GM12878 (cell line): ENCODE results near the gene UBL4A. TPM values are rescaled to one million over a fixed set of nuclear protein-coding genes. Genes with fewer than 3 reads are reported as not detected.
A peak's percentile ranks its signal among the peaks of the same experiment; 100 is the strongest.

ENCODE experiments used
- ATAC-seq: fragments of 200-7000 bp; cut with Tn5 transposase; 3 replicates; pipeline ENCODE4 v1.9.1; 2020; ENCODE audit warnings: mild to moderate bottlenecking, moderate library complexity
- BruUV-seq: library from RNA; stranded (reverse); fragments of 400-500 nt; replicated peaks from 2 replicates; lab custom pipeline; 2021; lab: Mats Ljungman, UMichigan
- CTCF ChIA-PET: fragments of 300-600 bp; sonication (Branson Sonifier 250); formaldehyde crosslinking; extraction: SDS; loops from one replicate; lab custom pipeline; 2021; ENCODE audit warnings: inconsistent platforms; lab: Yijun Ruan, JAX
- POLR2A ChIA-PET: fragments of 350-600 bp; formaldehyde crosslinking; extraction: SDS; loops from one replicate; lab custom pipeline; 2021; ENCODE audit warnings: inconsistent platforms; lab: Charles Lee
- RAD21 ChIA-PET: fragments of 300-600 bp; sonication (Branson Sonifier 250); formaldehyde crosslinking; loops from one replicate; lab custom pipeline; 2023; ENCODE audit warnings: antibody characterized with exemption; ENCODE audit not compliant: unreplicated experiment; lab: Charles Lee
- SMC1A ChIA-PET: fragments of 300-600 bp; sonication (Branson Sonifier 250); formaldehyde crosslinking; loops from one replicate; lab custom pipeline; 2023; ENCODE audit not compliant: unreplicated experiment, uncharacterized antibody; lab: Charles Lee
- DNase-seq: peaks from one replicate; pipeline ENCODE4 v3.0.0-alpha.2; 2011; ENCODE audit warnings: low read depth, low spot score
- FAIRE-seq: peaks from 3 replicates; lab custom pipeline; 2011; peaks lifted over from hg19 to GRCh38; lab: Jason Lieb, UNC
- H2AFZ ChIP-seq: 2 replicates; pipeline ENCODE4 v1.6.0; 2011; ENCODE audit warnings: low read depth, low read length, control low read depth; ENCODE audit not compliant: control insufficient read depth
- H3K27ac ChIP-seq: 2 replicates; pipeline ENCODE4 v1.5.1; 2011; ENCODE audit warnings: control low read depth; ENCODE audit not compliant: control insufficient read depth, insufficient read depth
- H3K27me3 ChIP-seq, 2 experiments: replicated peaks in 1 of 2; 2 replicates each; pipeline versions ENCODE4 v1.6.0 to v1.6.1; 2011; ENCODE audit warnings: low read length in 1 of 2; ENCODE audit not compliant: control insufficient read depth in 2 of 2, insufficient read depth in 2 of 2
- H3K36me3 ChIP-seq, 2 experiments: 2 replicates each; pipeline ENCODE4 v1.5.1; 2011; ENCODE audit warnings: low read length in 1 of 2; ENCODE audit not compliant: control insufficient read depth in 2 of 2, insufficient read depth in 2 of 2
- H3K4me1 ChIP-seq: 2 replicates; pipeline ENCODE4 v1.6.1; 2011; ENCODE audit warnings: mild to moderate bottlenecking, low read length, moderate library complexity, mixed read lengths; ENCODE audit not compliant: control insufficient read depth, insufficient read depth
- H3K4me2 ChIP-seq: 2 replicates; pipeline ENCODE4 v1.6.0; 2011; ENCODE audit warnings: control low read depth; ENCODE audit not compliant: control insufficient read depth, insufficient read depth
- H3K4me3 ChIP-seq: fragments of 200-600 bp; sonication (generic); 2 replicates; pipeline ENCODE4 v1.5.1; 2016
- H3K79me2 ChIP-seq: 2 replicates; pipeline ENCODE4 v1.6.0; 2011; ENCODE audit warnings: low read length; ENCODE audit not compliant: control insufficient read depth, insufficient read depth
- H3K9ac ChIP-seq: 2 replicates; pipeline ENCODE4 v1.8.0; 2011; ENCODE audit warnings: low read length, control low read depth, mixed read lengths; ENCODE audit not compliant: control insufficient read depth, insufficient read depth
- H3K9me3 ChIP-seq: replicated peaks from 3 replicates; pipeline ENCODE4 v1.5.1; 2011; ENCODE audit warnings: mild to moderate bottlenecking, low read length; ENCODE audit not compliant: control insufficient read depth, insufficient read depth
- H4K20me1 ChIP-seq: 2 replicates; pipeline ENCODE4 v1.6.0; 2011; ENCODE audit not compliant: control insufficient read depth, insufficient read depth
- POLR2A ChIP-seq: IDR thresholded peaks from 2 replicates; pipeline ENCODE4 v1.6.1; 2011; ENCODE audit warnings: low read depth, mild to moderate bottlenecking, low read length
- WGBS: methylation state at CpG from one replicate; pipeline ENCODE4 v1.1.6; 2016; ENCODE audit warnings: low lambda C conversion rate; ENCODE audit not compliant: insufficient replicate concordance, insufficient coverage; ENCODE audit errors: missing lambda C conversion rate; 5-methylcytosine and 5-hydroxymethylcytosine counted together
- in situ Hi-C: fragments of 300-500 bp; cut with MboI; formaldehyde crosslinking; loops from 9 replicates; pipeline ENCODE4 v1.14.3; 2018; ENCODE audit warnings: mixed read lengths
- intact Hi-C: fragments of 100-400 bp; cut with micrococcal nuclease; formaldehyde crosslinking; loops from one replicate; pipeline ENCODE4 v1.14.2; 2022; ENCODE audit not compliant: unreplicated experiment
- microRNA-seq: library from miRNA; unstranded; fragments of <30 nt; microRNA quantifications from one replicate; pipeline ENCODE4, GENCODE V29; 2018
- polyA plus RNA-seq, 11 experiments: library from polyadenylated mRNA; depleted of rRNA in 4 of 11; unstranded in 6 of 11; stranded (reverse) in 5 of 11; fragments of >200 nt; fragmentation: Nextera tagmentation in 4 of 11; fragmentation: Illumina TruSeq in 1 of 11; extraction: Ambion mirVana in 4 of 11; extraction: Trizol in 1 of 11; gene quantifications; 1 replicate in 1 of 11; 2 replicates in 10 of 11; pipeline versions ENCODE4 v1.2.1 to v1.2.3, GENCODE V29; 2011 to 2016; ENCODE audit warnings: inconsistent platforms in 2 of 11, missing spikeins in 2 of 11, low read depth in 1 of 11
- small RNA-seq: library from RNA; depleted of rRNA; stranded (forward); fragments of <200 nt; gene quantifications from one replicate; pipeline ENCODE3, GENCODE V24; 2014
- total RNA-seq, 4 experiments: library from RNA; depleted of rRNA in 3 of 4; stranded (reverse); fragments of >200 nt in 3 of 4; fragmentation: Illumina TruSeq in 1 of 4; extraction: Trizol in 1 of 4; gene quantifications; 2 replicates each; pipeline versions ENCODE4 v1.2.1 to v1.2.3, GENCODE V29; 2013 to 2021
- TF ChIP-seq, protein P1 (sequence below): fragments of 450-650 bp; IDR thresholded peaks from 2 replicates; pipeline ENCODE4 v1.6.1; 2016; ENCODE audit warnings: mild to moderate bottlenecking

The UBL4A gene
- total and polyA plus RNA-seq, 10 of the 15 experiments (the other 5 are each of a cell fraction or from before 2014, with no cell fraction given): 4.2 to 49.9 (median 34.0) TPM

DNA sequence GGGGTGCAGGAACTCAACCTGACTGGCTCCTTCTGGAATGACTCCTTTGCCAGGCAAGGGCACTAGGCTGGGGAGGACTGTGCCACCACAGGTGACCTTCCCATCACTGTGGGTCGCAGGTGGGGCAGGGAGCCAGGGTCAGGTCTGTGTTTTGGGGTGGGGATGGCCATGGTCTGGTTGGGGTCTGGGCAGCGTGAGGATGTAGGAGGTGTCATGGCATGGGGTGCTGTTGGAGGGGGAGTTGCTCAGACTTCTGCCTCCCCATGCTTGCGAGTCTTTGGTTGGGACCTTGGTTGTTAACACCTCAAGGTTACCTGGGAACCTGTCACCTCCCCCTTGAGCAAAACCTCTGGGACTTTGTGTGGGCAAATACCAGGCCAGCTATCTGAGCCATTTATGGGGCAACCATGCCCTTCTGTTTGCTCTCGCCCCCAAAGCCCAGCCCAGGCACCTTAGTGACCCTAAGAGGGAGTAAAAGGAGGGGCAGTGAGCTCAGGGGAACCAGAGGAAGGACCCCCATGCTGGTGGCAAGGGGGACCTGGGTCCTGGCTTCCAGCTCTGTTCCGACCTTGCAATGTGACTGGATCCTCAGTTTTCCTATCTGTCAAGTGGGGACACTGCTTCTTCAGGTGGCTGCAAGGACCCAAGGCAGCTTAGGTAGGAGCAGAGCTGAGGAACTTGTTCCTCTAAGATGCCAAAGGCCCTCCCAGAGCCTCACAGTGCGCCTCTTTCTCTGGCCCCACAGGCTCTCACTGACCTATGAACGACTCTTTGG is 51.8 kb downstream of the UBL4A start:
- intact Hi-C loops (loop anchor here (5.0 kb wide), 2 partner anchors 37 to 43 kb away; partner anchors contain the start of genes LAGE3 and RPL10), in situ Hi-C loops (no loop called here)
- no peaks in the 10 kb centered on the region; the same call in 2 of the 3 replicates for H3K9me3 ChIP-seq
- no TSS peak for BruUV-seq
- H3K4me1 ChIP-seq: no peaks in the 10 kb centered on the region
- FAIRE-seq: no peak
- peaks cover 0 to 2% of the 10 kb centered on the region in 2 experiments; a peak in 1 of 4 replicates for H3K36me3 ChIP-seq
- DNase-seq: no peak
- CTCF ChIA-PET: no interaction called here
- RAD21 ChIA-PET: no interaction called here
- SMC1A ChIA-PET: no interaction called here
- H3K4me3 ChIP-seq: no peak overlapping the region
- H3K9ac ChIP-seq: no peak overlapping the region
- WGBS: 54% methylated on average over 7 of the region's 7 CpGs
- TF ChIP-seq, protein P1, sequence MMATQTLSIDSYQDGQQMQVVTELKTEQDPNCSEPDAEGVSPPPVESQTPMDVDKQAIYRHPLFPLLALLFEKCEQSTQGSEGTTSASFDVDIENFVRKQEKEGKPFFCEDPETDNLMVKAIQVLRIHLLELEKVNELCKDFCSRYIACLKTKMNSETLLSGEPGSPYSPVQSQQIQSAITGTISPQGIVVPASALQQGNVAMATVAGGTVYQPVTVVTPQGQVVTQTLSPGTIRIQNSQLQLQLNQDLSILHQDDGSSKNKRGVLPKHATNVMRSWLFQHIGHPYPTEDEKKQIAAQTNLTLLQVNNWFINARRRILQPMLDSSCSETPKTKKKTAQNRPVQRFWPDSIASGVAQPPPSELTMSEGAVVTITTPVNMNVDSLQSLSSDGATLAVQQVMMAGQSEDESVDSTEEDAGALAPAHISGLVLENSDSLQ: no peak
- TF ChIP-seq POLR2A: 0 out of 2 replicates have a peak, but pooled peaks have one; percentile 34
- no peak overlapping the region for H2AFZ ChIP-seq
- peaks cover 25% of the 10 kb centered on the region for H3K79me2 ChIP-seq
- no peak for ATAC-seq
- H3K27ac ChIP-seq: no peak overlapping the region
- no peaks in the 10 kb centered on the region for H4K20me1 ChIP-seq
- H3K4me2 ChIP-seq: no peak overlapping the region
- H3K27me3 ChIP-seq: no peaks in the 10 kb centered on the region
- POLR2A ChIA-PET: no interaction called here

Small RNA genes within 50 kb of the gene (microRNA-seq; reads per million reads assigned to microRNA genes)
- gene MIR6858: not detected

Small RNA genes within 50 kb of the gene (small RNA-seq; reads per million reads assigned to genes)
- gene MIR6858 (0.35 reads per million), gene RN7SL697P (not detected)

Other genes with a start within 250 kb of the UBL4A start
Only the 7 nearest of the 20 such genes appear.
- 23.0 and 25.0 TPM in 2 replicates for gene ATP6AP1, start 57.9 kb downstream of the UBL4A start, total RNA-seq (2014; rRNA removed)
- gene ATP6AP1, start 57.9 kb downstream of the UBL4A start, total RNA-seq (2014; rRNA removed; fragmentation: Illumina TruSeq; extraction: Trizol): 15.3 and 15.8 TPM in 2 replicates
- gene ATP6AP1, start 57.9 kb downstream of the UBL4A start, total RNA-seq (2021): 31.2 and 35.7 TPM in 2 replicates
- 20.2 and 39.8 TPM in 2 replicates for gene ATP6AP1, start 57.9 kb downstream of the UBL4A start, polyA plus RNA-seq (2011; rRNA removed)
- gene ATP6AP1, start 57.9 kb downstream of the UBL4A start, polyA plus RNA-seq (2014; fragmentation: Illumina TruSeq; extraction: Trizol): 19.5 and 32.8 TPM in 2 replicates
- gene ATP6AP1, start 57.9 kb downstream of the UBL4A start, polyA plus RNA-seq (2014; fragmentation: Nextera tagmentation; extraction: Ambion mirVana): 1 to 10 TPM; 4.5 to 7.8 TPM
- gene ATP6AP1, start 57.9 kb downstream of the UBL4A start, polyA plus RNA-seq (2014; rRNA removed): 44.2 and 45.5 TPM in 2 replicates
- 10 to 100 TPM; 56.3 to 56.4 TPM for gene ATP6AP1, start 57.9 kb downstream of the UBL4A start, polyA plus RNA-seq (2016; fragmentation: Nextera tagmentation; extraction: Ambion mirVana)
- gene GDI1, start 49.5 kb downstream of the UBL4A start, total RNA-seq (2014; rRNA removed): 46.6 and 59.9 TPM in 2 replicates
- gene GDI1, start 49.5 kb downstream of the UBL4A start, total RNA-seq (2014; rRNA removed; fragmentation: Illumina TruSeq; extraction: Trizol): 22.2 and 22.7 TPM in 2 replicates
- gene GDI1, start 49.5 kb downstream of the UBL4A start, total RNA-seq (2021): 57.9 and 61.3 TPM in 2 replicates
- gene GDI1, start 49.5 kb downstream of the UBL4A start, polyA plus RNA-seq (2011; rRNA removed): 48.1 and 102 TPM in 2 replicates
- 45.1 and 64.1 TPM in 2 replicates for gene GDI1, start 49.5 kb downstream of the UBL4A start, polyA plus RNA-seq (2014; fragmentation: Illumina TruSeq; extraction: Trizol)
- 1 to 10 TPM in 1 of 2 experiments, under 1 TPM in 1; 0.92 to 4.3 TPM for gene GDI1, start 49.5 kb downstream of the UBL4A start, polyA plus RNA-seq (2014; fragmentation: Nextera tagmentation; extraction: Ambion mirVana)
- gene GDI1, start 49.5 kb downstream of the UBL4A start, polyA plus RNA-seq (2014; rRNA removed): 82.1 and 101 TPM in 2 replicates
- 10 to 100 TPM; 34.5 to 39.3 TPM for gene GDI1, start 49.5 kb downstream of the UBL4A start, polyA plus RNA-seq (2016; fragmentation: Nextera tagmentation; extraction: Ambion mirVana)
- gene FAM50A, start 42.5 kb downstream of the UBL4A start, total RNA-seq (2014; rRNA removed): 25.8 and 32.1 TPM in 2 replicates
- gene FAM50A, start 42.5 kb downstream of the UBL4A start, total RNA-seq (2014; rRNA removed; fragmentation: Illumina TruSeq; extraction: Trizol): 37.0 and 39.5 TPM in 2 replicates
- 44.3 and 46.7 TPM in 2 replicates for gene FAM50A, start 42.5 kb downstream of the UBL4A start, total RNA-seq (2021)
- gene FAM50A, start 42.5 kb downstream of the UBL4A start, polyA plus RNA-seq (2011; rRNA removed): 23.0 and 30.2 TPM in 2 replicates
- 32.9 and 43.9 TPM in 2 replicates for gene FAM50A, start 42.5 kb downstream of the UBL4A start, polyA plus RNA-seq (2014; fragmentation: Illumina TruSeq; extraction: Trizol)
- gene FAM50A, start 42.5 kb downstream of the UBL4A start, polyA plus RNA-seq (2014; fragmentation: Nextera tagmentation; extraction: Ambion mirVana): 1 to 10 TPM; 4.2 to 5.4 TPM
- 45.8 and 51.3 TPM in 2 replicates for gene FAM50A, start 42.5 kb downstream of the UBL4A start, polyA plus RNA-seq (2014; rRNA removed)
- gene FAM50A, start 42.5 kb downstream of the UBL4A start, polyA plus RNA-seq (2016; fragmentation: Nextera tagmentation; extraction: Ambion mirVana): 10 to 100 TPM; 20.4 to 40.9 TPM
- gene PLXNA3, start 28.3 kb downstream of the UBL4A start, total RNA-seq (2014; rRNA removed): 2.7 and 3.6 TPM in 2 replicates
- 3.3 and 3.7 TPM in 2 replicates for gene PLXNA3, start 28.3 kb downstream of the UBL4A start, total RNA-seq (2014; rRNA removed; fragmentation: Illumina TruSeq; extraction: Trizol)
- 19.2 and 26.8 TPM in 2 replicates for gene PLXNA3, start 28.3 kb downstream of the UBL4A start, total RNA-seq (2021)
- 3.2 and 11.0 TPM in 2 replicates for gene PLXNA3, start 28.3 kb downstream of the UBL4A start, polyA plus RNA-seq (2011; rRNA removed)
- 4.8 and 10.8 TPM in 2 replicates for gene PLXNA3, start 28.3 kb downstream of the UBL4A start, polyA plus RNA-seq (2014; fragmentation: Illumina TruSeq; extraction: Trizol)
- under 1 TPM; 0.26 to 0.32 TPM for gene PLXNA3, start 28.3 kb downstream of the UBL4A start, polyA plus RNA-seq (2014; fragmentation: Nextera tagmentation; extraction: Ambion mirVana)
- 14.5 and 20.1 TPM in 2 replicates for gene PLXNA3, start 28.3 kb downstream of the UBL4A start, polyA plus RNA-seq (2014; rRNA removed)
- 1 to 10 TPM; 3.0 to 3.4 TPM for gene PLXNA3, start 28.3 kb downstream of the UBL4A start, polyA plus RNA-seq (2016; fragmentation: Nextera tagmentation; extraction: Ambion mirVana)
- gene LAGE3, start 7.3 kb downstream of the UBL4A start, total RNA-seq (2014; rRNA removed): 32.0 and 34.6 TPM in 2 replicates
- gene LAGE3, start 7.3 kb downstream of the UBL4A start, total RNA-seq (2014; rRNA removed; fragmentation: Illumina TruSeq; extraction: Trizol): 8.9 and 9.5 TPM in 2 replicates
- 26.2 and 27.6 TPM in 2 replicates for gene LAGE3, start 7.3 kb downstream of the UBL4A start, total RNA-seq (2021)
- 6.1 and 11.8 TPM in 2 replicates for gene LAGE3, start 7.3 kb downstream of the UBL4A start, polyA plus RNA-seq (2011; rRNA removed)
- 1.0 and 6.4 TPM in 2 replicates for gene LAGE3, start 7.3 kb downstream of the UBL4A start, polyA plus RNA-seq (2014; fragmentation: Illumina TruSeq; extraction: Trizol)
- 10 to 100 TPM in 1 of 2 experiments, 1 to 10 TPM in 1; 5.3 to 10.2 TPM for gene LAGE3, start 7.3 kb downstream of the UBL4A start, polyA plus RNA-seq (2014; fragmentation: Nextera tagmentation; extraction: Ambion mirVana)
- 28.5 and 31.7 TPM in 2 replicates for gene LAGE3, start 7.3 kb downstream of the UBL4A start, polyA plus RNA-seq (2014; rRNA removed)
- gene LAGE3, start 7.3 kb downstream of the UBL4A start, polyA plus RNA-seq (2016; fragmentation: Nextera tagmentation; extraction: Ambion mirVana): 10 to 100 TPM; 62.8 to 63.7 TPM
- gene SLC10A3, start 4.0 kb upstream of the UBL4A start, total RNA-seq (2014; rRNA removed): 10.3 and 14.1 TPM in 2 replicates
- gene SLC10A3, start 4.0 kb upstream of the UBL4A start, total RNA-seq (2014; rRNA removed; fragmentation: Illumina TruSeq; extraction: Trizol): 6.4 and 7.8 TPM in 2 replicates
- gene SLC10A3, start 4.0 kb upstream of the UBL4A start, total RNA-seq (2021): 14.2 and 16.4 TPM in 2 replicates
- gene SLC10A3, start 4.0 kb upstream of the UBL4A start, polyA plus RNA-seq (2011; rRNA removed): 2.1 and 4.8 TPM in 2 replicates
- 0.90 and 5.4 TPM in 2 replicates for gene SLC10A3, start 4.0 kb upstream of the UBL4A start, polyA plus RNA-seq (2014; fragmentation: Illumina TruSeq; extraction: Trizol)
- 1 to 10 TPM; 1.7 to 3.6 TPM for gene SLC10A3, start 4.0 kb upstream of the UBL4A start, polyA plus RNA-seq (2014; fragmentation: Nextera tagmentation; extraction: Ambion mirVana)
- 14.7 and 16.4 TPM in 2 replicates for gene SLC10A3, start 4.0 kb upstream of the UBL4A start, polyA plus RNA-seq (2014; rRNA removed)
- gene SLC10A3, start 4.0 kb upstream of the UBL4A start, polyA plus RNA-seq (2016; fragmentation: Nextera tagmentation; extraction: Ambion mirVana): 10 to 100 TPM; 19.6 to 23.5 TPM
- gene FAM3A, start 29.6 kb upstream of the UBL4A start, total RNA-seq (2014; rRNA removed): 11.0 and 16.3 TPM in 2 replicates
- gene FAM3A, start 29.6 kb upstream of the UBL4A start, total RNA-seq (2014; rRNA removed; fragmentation: Illumina TruSeq; extraction: Trizol): 6.1 and 6.2 TPM in 2 replicates
- gene FAM3A, start 29.6 kb upstream of the UBL4A start, total RNA-seq (2021): 17.6 and 20.6 TPM in 2 replicates
- 3.6 and 6.6 TPM in 2 replicates for gene FAM3A, start 29.6 kb upstream of the UBL4A start, polyA plus RNA-seq (2011; rRNA removed)
- gene FAM3A, start 29.6 kb upstream of the UBL4A start, polyA plus RNA-seq (2014; fragmentation: Illumina TruSeq; extraction: Trizol): 2.1 and 5.0 TPM in 2 replicates
- gene FAM3A, start 29.6 kb upstream of the UBL4A start, polyA plus RNA-seq (2014; fragmentation: Nextera tagmentation; extraction: Ambion mirVana): 1 to 10 TPM in 1 of 2 experiments, under 1 TPM in 1; 0.29 to 1.1 TPM
- gene FAM3A, start 29.6 kb upstream of the UBL4A start, polyA plus RNA-seq (2014; rRNA removed): 21.1 and 24.5 TPM in 2 replicates
- gene FAM3A, start 29.6 kb upstream of the UBL4A start, polyA plus RNA-seq (2016; fragmentation: Nextera tagmentation; extraction: Ambion mirVana): 10 to 100 TPM; 17.6 to 17.9 TPM